Stimulated activated CD4-positive, alpha-beta T cell treated with anti-CD3 and anti-CD28 coated beads, TNF-alpha, amount 100 ng/mL, for 1 hour (primary cell): ENCODE measurements around the gene SPTBN2.

ENCODE experiments used
- DNase-seq, 3 donors: peaks; one replicate each; pipeline ENCODE4 v3.0.0-alpha.2; 2020; ENCODE audit warnings: low read depth in 3 of 3, low spot score in 1 of 3

Gene SPTBN2

GRCh38 chr11:66686100-66686785, 42.8 kb downstream of the SPTBN2 start:
- DNase-seq: no peak

GRCh38 chr11:66685276-66686099, 43.5 kb downstream of the SPTBN2 start:
- no peak for DNase-seq

- no peak for DNase-seq
These were observed 44.4 kb downstream of the SPTBN2 start for GRCh38 chr11:66684635-66685034.

GRCh38 chr11:66683877-66684276, 45.1 kb downstream of the SPTBN2 start:
- DNase-seq: no peak

GRCh38 chr11:66680966-66681645, 47.9 kb downstream of the SPTBN2 start:
- no peak for DNase-seq

- peak; percentile 87 to 88 (median 87) for DNase-seq
These were observed 51.2 kb downstream of the SPTBN2 start, which contains the start of gene RBM4B for GRCh38 chr11:66677599-66678375. TSS of gene RBM4B (minus strand) at chr11:66677887. CDS start at chr11:66677079, 808 bp downstream.

- DNase-seq: no peak
These were observed 52.0 kb downstream of the SPTBN2 start for GRCh38 chr11:66676931-66677598.

GRCh38 chr11:66676282-66676919, 52.6 kb downstream of the SPTBN2 start:
- DNase-seq: no peak

- no peak for DNase-seq
These were observed 53.9 kb downstream of the SPTBN2 start for GRCh38 chr11:66674964-66675602.

GRCh38 chr11:66670816-66671215, 58.2 kb downstream of the SPTBN2 start:
- no peak for DNase-seq

- DNase-seq: no peak
These were observed 63.6 kb downstream of the SPTBN2 start for GRCh38 chr11:66665369-66665768.

- DNase-seq: no peak
These were observed 65.2 kb downstream of the SPTBN2 start for GRCh38 chr11:66663741-66664296.

GRCh38 chr11:66659763-66660162, 69.3 kb downstream of the SPTBN2 start:
- no peak for DNase-seq

GRCh38 chr11:66653123-66653522, 75.9 kb downstream of the SPTBN2 start:
- no peak for DNase-seq

GRCh38 chr11:66652651-66653050, 76.4 kb downstream of the SPTBN2 start:
- no peak for DNase-seq

GRCh38 chr11:66651016-66651415, 78.0 kb downstream of the SPTBN2 start:
- DNase-seq: no peak

- no peak for DNase-seq
These were observed 79.1 kb downstream of the SPTBN2 start for GRCh38 chr11:66649903-66650302.

GRCh38 chr11:66646828-66647227, 82.2 kb downstream of the SPTBN2 start:
- DNase-seq: no peak

- no peak for DNase-seq
These were observed 85.1 kb downstream of the SPTBN2 start for GRCh38 chr11:66643745-66644437.
